HG02870 (cell line): Measurements from ENCODE around the gene TMC7.

Experiments used
- ATAC-seq: cut with Tn5 transposase; IDR thresholded peaks from one replicate; pipeline ENCODE4 v1.9.1; 2021; ENCODE audit warnings: mild to moderate bottlenecking, moderate library complexity; ENCODE audit not compliant: unreplicated experiment

Gene TMC7

GRCh38 chr16:19021747-19022146, 38.0 kb downstream of the TMC7 start:
- no peak for ATAC-seq

- ATAC-seq: no peak
Observed at GRCh38 chr16:19027416-19027815, 43.7 kb downstream of the TMC7 start.

GRCh38 chr16:19029980-19030379, 46.2 kb downstream of the TMC7 start:
- no peak for ATAC-seq

- ATAC-seq: no peak
Observed at GRCh38 chr16:19031738-19032137, 48.0 kb downstream of the TMC7 start.

DNA sequence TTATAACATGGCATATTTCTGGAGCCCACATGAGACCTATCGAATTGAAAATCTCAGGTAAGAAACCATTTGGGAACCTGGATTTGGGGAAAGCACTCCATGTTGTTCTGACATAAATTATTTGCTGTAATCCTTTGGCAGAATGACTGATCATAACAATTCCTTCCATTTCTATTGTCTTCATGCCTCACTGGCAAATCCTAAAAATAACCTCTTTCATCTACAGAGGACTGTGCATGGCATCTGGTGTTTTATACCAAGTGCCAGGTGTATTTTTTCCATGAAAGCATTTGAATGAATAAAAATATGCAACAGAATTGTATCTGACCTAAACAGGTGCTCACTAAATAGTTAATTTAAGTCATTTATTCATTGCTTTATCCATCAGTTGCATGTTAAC, 50.0 kb downstream of the TMC7 start:
- ATAC-seq: no peak

- no peak for ATAC-seq
Observed at GRCh38 chr16:19040400-19040799, 56.7 kb downstream of the TMC7 start.

DNA sequence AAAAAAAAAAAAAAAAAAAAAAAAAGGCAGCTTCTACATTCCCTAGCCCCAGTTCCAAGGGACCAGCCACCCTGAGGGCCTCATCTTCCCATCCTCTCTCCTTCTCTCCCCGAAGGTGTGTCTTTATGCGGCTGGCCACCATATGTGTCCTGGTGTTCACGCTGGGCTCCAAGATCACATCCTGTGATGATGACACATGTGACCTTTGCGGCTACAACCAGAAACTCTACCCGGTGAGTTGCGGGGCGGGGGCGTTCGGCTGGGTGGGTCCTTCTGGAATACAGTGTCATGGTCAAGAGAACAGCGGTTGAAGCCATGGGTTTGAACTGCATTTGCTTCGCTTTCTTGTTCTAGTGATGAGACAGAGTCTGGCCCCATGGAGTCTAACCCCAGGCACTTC, 61.0 kb downstream of the TMC7 start:
- no peak for ATAC-seq

GRCh38 chr16:19046062-19046461, 62.3 kb downstream of the TMC7 start:
- ATAC-seq: no peak

- no peak for ATAC-seq
Observed at GRCh38 chr16:19062706-19063105, 79.0 kb downstream of the TMC7 start.

DNA sequence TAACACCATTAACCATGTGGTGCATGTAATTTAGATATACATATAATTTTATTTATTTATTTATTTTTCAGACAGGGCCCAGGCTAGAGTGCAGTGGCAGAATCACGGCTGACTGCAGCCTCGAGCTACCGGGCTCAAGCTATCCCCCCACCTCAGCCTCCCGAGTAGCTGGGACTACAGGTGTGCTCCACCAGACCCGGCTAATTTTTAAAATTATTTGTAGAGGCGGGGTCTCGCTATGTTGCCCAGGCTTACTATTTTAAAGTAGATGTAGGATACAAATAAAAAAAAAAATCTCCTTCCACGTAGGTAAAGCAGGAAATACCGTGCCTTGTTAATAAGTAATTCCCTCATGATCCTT, 83.2 kb downstream of the TMC7 start:
- ATAC-seq: no peak

- ATAC-seq: peak; percentile 89
Observed at GRCh38 chr16:19067349-19068236, 83.9 kb downstream of the TMC7 start, which contains the start of gene COQ7. COQ7 (plus strand) TSS chr16:19067614; CDS start chr16:19067665, 51 bp downstream.

DNA sequence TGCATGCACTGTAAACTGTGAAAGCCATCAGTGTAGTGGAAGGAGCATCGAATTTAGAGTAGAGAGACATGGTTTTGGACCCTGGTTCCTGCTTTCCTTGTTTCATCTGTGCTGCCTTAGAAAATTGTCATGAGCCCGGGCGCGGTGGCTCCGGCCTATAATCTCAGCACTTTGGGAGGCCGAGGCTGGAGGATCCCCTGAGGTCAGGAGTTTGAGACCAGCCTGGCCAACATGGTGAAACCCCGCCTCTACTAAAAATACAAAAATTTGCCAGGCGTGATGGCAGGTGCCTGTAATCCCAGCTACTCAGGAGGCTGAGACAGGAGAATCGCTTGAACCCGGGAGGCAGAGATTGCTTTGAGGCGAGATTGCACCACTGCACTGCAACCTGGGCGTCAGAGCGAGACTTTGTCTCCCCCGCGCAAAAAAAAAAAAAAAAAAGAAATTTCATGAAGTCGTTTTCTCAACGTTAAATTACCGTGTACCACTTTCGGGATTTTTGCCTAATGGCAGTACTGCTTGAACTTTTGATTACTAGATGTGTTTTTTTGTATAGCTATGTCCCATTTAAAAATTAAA, 84.6 kb downstream of the TMC7 start:
- no peak for ATAC-seq

DNA sequence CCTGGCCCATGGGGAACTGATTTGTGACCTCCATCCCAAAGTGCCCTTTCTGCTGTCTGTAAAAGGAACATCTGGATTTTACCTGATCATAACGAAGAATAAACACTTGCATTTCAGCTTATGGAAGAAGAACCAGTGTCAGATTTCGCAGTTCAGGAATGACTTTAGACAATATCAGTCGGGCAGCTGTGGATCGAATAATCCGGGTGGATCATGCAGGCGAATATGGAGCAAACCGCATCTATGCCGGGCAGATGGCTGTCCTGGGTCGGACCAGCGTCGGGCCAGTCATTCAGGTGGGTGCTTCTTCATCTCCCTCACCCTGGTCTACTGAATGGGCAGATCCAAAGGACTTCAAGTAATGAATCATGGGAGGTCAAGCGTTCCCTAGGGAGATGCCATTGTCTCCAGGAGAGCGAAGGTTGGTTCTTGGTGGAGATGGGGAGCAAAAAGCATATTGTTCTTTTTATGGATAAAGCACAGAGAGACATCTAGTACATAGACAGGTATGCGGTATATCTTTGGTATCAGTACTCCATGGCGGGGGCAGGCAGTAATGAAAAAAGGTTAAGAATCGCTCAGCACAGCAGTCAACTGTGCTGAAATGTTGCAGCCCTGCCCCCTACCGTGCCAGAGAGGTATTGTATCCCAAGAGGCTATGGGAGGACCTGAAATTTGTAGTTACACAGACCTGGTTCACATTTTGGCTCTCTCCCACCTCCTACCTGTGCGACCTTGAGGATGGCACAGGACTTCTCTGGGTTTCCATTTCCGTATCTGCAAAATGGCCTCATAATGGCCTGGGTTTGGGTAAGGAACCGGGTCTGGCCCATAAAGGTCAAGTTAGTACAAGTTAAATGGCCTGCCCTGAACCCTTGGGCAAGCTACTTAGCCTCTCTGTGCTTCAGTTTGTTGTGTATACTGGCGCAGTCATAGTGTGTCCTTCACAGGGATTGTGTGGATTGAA, 88.4 kb downstream of the TMC7 start:
- no peak for ATAC-seq

DNA sequence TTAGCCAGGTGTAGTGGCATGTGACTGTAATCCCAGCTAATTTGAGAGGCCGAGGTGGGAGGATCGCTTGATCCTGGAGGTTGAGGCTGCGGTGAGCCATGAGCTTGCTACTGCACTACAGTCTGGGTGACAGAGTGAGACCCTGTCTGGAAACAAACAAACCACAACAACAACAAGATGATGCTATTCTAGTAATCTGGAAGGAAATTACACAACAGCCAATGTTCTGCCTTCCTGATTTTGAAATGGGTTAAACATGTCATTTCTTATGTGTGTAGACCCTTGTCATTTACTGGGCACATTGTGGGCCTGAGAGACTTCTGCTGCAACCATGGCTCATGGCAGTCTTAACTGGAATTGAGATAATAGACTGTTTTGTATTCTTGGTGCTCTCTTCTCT, 89.6 kb downstream of the TMC7 start:
- ATAC-seq: no peak

- ATAC-seq: no peak
Observed at GRCh38 chr16:19073863-19074262, 90.1 kb downstream of the TMC7 start.

DNA sequence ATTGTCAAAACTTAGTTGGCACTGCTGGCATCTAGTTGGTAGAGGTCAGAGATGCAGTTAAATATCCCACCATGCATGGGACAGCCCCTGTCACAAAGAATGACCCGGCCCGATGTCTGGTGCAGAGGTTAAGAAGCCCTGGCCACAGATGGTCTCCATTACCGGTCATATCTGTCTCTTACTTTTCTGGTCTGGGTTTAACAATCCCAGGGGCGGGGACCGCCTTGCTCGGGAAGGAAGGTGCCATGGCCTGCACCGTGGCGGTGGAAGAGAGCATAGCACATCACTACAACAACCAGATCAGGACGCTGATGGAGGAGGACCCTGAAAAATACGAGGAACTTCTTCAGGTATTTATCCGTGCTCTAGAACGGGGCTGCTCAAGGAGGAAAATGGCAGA, 91.8 kb downstream of the TMC7 start:
- ATAC-seq: no peak

GRCh38 chr16:19077879-19078278, 94.1 kb downstream of the TMC7 start:
- ATAC-seq: no peak

GRCh38 chr16:19083670-19084069, 99.9 kb downstream of the TMC7 start:
- ATAC-seq: no peak

GRCh38 chr16:19084139-19084538, 100.4 kb downstream of the TMC7 start:
- no peak for ATAC-seq

GRCh38 chr16:19084879-19085278, 101.1 kb downstream of the TMC7 start:
- ATAC-seq: no peak

- ATAC-seq: no peak
Observed at GRCh38 chr16:19085679-19086200, 102.0 kb downstream of the TMC7 start.
